Measurements from ENCODE around the gene NLRC3.
A peak's percentile ranks its signal among the peaks of the same experiment; 100 is the strongest.
"Not testable (repeated sequence)": the region's sequence is repeated elsewhere in the genome, so short reads cannot be mapped to it uniquely, and the experiment has no call there.

The NLRC3 gene

DNA sequence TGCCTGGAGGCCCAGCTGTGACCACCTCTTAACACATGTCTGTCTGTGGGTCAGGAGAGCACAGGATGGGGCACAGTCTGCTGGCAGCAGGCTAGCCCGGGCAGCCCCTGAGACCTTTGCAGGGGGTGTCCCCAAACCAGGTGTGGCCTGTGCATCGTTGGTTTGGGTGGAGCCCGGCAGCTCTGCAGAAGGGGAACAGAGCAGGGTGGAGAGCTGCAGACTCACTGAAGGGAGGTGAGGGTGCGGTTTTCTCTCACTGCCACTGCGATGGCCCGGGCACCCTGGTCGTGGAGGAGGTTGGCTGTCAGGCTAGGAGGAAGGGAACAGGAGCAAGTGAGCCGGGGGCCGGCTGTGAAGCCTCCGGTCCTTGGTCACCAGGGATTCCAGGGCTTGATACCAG, 28.8 kb downstream of the NLRC3 start:
- DNase-seq (ENCODE audit: low spot score), result no peak

DNA sequence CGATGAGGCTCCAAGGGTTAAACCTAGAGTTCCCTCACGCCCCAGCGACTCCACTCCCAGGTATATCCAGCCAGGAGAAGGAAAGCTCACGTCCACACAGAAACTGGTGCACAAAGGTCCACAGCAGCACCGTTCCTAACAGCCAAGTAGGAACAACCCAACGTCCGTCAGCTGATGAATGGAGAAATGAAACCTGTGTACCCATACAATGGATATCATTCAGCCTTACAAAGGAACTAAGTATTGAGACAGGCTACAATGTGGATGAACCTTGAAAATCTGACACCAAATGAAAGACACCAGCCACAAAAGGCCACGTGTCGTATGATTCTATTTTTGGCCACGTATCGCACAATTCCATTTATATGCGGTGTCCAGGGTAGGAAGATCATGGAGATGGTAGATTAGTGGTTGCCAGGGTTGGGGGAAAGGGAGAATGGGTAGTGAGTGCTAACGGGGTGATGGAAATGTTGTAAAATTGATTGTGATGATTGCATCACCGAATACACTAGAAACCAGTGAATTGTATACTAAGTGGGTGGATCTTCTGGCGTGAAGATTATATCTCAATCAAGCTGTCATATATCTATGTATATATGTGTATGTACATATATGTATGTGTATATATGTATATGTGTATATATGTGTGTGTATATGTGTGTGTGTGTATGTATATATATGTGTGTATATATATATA, 30.1 kb downstream of the NLRC3 start:
- no peak for DNase-seq (ENCODE audit: low spot score)

DNA sequence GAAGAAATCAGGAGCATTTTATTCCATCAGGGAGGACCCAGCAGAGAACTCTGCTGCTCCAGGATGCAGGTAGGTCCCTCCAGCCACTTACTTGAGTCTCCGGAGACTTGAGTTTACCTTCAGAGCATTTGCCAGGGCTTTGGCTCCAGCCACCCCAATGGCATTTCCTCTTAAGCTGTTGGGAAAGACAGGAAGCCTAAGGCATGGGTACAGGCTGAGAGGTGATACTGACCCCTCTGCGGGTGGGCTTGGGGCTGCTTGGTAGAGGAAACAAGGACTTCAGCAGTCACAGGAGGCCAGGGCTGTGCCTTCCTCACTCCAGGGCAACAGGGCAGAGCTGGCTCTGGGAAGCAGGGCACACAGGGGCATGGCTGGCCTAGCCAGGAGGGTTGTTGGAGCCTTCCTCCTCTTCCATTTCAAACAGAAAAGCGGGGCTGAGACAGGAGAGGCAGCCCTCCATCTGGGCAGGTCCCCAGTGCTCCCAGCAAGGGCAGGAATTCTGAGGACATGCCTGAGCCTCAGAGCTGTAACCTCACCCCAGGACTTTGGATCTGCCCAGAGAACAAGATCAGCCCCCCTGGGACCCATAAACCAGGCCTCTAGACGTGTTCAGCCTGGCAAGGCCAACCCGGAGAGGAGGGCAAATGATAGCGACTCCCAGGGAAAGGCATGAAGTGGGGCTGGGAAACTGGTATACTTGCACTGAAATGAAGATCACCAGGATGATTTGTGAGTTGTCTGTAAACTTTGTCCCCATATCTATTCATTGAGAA, 34.4 kb downstream of the NLRC3 start:
- DNase-seq (ENCODE audit: low spot score), result no peak

DNA sequence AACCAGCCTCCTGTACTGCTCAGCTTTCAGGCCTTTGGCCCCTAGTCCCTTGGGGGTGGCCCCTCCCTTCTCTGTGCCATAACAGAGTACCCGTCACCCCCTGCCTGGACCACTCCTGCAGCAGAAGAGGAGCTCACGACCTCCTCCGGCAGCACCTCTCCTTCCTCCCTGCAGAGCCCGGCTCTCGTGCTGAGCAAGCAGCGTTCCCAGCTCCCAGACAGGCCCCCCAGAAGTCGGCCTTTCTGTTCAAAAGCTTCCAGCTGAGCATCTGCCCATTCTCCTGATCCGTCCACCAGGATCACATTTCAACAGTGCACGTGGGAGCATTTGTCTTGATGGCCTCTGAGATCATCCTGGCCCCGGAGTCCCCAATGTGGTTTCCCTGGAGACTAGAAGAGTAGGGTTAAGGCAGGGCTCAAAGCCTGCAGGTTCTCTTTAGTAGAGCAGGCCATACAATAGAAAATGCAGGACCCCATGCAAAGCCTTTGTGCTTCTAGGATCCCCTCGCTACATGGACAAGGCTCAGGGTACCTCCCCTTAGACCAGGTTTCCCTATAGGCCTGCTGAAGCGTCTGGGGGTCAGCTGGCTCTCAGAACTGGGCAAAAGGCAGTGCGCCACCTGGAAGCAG, 35.6 kb downstream of the NLRC3 start:
- DNase-seq (ENCODE audit: low spot score), result no peak

DNA sequence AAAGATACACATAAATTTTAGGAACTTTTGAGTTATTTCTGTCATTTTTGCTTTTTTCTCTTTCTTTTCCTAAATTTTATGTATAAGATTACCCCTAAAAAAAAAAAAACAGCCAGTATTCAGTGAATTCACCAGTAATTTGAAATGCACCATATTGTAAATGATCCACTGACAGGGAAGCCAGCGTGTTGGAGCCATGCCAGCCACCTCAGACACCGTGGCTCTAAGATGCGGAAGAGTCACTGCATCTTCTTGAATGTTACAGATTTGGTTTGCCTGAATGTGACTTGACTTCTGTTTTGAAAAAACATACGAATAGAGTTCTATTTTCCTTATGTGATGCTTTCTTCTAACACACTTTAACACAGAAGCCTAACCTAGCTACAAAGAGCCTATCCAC, 39.0 kb downstream of the NLRC3 start:
- DNase-seq (ENCODE audit: low spot score), result no peak

DNA sequence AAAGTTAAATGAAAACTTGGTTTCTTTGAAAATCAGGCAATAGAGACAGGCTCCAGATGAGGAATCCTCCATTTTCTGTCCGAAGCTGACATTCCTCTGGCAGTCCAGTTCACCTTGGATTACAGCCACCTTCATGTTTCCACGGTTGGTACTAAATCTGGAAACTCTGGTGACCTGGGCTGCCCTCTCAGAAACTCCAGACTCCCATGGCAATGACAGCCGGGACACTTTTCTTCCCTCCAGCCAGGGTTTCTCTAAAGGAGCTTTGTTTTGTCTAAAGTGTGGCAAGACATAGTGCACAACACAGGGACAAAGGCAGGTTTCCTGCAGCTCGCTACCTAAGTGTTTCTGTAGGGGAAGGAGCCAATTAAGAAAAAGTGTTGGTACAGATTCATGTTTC, 40.4 kb downstream of the NLRC3 start:
- no peak for DNase-seq (ENCODE audit: low spot score)

DNA sequence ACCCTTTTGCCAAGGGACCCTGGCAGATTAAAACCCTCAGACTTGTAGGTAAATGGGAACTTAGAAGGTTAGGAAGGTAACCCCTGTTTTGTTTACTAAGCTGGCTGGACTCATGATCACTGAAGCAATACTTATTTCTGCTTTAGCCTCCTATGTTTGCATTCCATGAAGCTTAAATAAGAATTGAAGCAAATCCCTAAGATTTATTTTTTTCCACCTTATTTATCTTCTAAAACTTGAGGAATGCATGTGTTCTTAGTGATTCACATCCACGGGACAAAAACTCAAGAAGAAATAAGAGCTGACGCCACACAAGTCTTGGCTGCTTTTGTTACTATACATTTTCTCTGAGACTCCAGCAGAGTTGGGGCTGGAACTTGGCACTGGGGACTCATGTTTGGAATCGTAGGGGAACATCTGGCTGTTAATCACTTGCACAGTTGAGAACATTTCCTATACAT, 40.9 kb downstream of the NLRC3 start:
- DNase-seq (ENCODE audit: low spot score), result no peak

DNA sequence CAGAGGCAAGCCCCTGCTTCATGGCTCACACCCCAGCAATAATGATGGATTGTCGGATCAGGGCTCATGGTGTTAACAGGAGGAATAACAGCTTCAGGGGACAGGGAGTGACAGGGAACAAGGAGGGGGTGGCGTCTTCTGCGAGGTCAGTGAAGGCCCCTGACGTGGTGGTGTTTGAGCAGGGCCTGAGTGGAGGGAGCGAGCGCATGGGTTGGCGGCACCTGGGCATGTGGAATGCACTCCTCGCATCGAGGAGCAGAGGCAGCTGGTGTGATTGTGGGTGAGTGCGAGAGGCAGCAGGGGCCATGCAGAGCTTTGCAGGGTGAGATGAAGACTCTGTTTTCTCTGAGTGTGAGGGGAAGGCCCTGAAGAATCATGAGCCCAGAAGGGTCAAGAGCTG, 43.1 kb downstream of the NLRC3 start:
- no peak for DNase-seq (ENCODE audit: low spot score)

DNA sequence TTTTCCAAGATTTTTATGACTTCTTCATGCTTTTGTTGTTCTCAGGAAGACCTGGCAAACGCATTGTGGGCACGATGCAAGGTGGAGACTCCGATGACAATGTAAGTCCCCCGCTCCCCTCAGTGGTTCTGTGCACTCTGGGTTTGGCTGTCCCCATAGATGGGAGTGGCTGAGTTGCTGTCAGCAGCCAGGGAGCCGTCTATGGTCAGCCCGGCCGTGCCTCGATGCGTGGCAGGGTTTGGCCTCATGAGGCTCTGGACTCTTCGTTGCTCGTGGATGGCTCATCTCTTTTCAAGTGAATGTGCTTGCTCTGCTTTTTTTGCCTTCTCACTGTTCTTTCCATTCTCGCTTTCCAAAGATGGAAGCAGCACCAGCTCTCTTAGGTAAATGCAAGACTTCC, 44.5 kb downstream of the NLRC3 start:
- no peak for DNase-seq (ENCODE audit: low spot score)

DNA sequence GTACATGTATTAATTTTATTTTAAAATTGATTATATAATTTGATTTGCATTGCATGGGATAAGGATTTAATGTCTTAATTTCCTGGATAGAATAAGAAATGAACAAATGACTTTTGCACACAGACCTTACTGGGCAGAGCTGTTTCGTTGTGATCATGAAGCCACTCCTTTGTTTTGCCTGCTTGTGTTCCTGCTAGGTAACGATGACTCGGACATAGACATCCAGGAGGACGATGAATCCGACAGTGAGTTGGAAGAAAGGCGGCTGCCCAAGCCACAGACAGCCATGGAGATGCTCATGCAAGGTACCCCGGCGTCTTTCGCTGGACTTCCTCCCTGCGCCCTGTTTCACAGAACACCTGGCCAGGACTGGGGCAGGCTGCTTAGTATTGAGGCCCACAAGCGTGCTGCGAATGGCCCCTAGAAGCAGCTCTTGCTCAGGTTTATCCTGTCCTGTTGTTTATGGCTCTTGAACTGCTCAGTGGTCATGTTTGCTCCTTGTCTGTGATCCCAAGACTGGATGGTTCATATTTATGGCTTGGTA, 46.8 kb downstream of the NLRC3 start:
- DNase-seq (ENCODE audit: low spot score), result no peak

DNA sequence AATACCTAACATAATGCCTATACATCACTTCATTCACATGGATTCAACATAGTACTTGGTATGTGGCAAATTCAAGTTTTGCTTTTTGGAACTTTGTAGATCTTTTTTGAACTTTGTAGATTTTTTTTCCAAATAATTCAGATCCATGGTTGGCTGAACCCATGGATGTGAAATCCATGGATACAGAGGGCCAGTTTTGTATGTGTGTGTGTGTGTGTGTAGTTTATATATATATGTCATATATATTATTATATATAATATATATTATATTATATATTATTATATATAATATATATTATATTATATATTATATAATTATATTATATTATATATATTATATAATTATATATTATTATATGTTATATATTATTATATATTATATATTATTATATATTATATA, 48.0 kb downstream of the NLRC3 start:
- no peak for DNase-seq (ENCODE audit: low spot score)

DNA sequence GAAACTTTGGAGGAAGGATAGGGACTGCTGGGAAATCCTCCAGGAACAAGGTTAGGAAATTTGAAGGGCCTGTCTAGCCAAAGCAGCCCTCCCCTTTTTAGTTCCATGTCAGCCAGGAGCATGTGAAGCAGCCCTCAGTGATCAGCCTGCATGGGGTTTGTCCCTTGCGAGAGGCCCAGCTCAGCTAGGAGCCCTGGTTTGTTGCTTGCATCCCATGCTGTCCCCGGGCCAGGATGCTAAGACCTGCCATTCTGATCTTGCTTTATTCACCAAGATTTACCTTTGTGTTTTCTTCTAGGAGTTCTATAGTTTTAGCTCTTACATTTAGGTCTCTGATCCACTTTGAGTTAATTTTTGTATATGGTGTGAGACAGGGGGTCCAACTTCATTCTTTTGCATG, 48.8 kb downstream of the NLRC3 start:
- no peak for DNase-seq (ENCODE audit: low spot score)

DNA sequence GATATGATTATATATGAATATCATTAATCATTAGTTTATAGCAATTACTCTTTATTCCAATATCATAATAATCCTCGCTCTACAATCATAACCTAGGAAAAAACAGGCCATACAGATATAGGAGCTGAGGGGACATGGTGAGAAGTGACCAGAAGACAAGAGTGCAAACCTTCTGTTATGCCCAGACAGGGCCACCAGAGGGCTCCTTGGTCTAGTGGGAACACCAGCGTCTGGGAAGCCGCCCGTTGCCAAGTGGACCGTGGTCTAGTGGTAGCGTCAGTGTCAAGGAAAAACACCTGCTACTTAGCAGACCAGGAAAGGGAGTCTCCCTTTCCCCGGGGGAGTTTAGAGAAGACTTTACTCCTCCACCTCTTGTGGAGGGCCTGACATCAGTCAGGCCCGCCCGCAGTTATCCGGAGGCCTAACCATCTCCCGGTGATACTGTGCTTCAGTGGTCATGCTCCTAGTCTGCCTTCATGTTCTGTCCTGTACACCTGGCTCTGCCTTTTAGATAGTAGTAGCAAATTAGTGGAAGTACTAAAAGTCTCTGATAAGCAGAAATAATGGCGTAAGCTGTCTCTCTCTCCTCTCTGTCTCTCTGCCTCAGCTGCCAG, 49.9 kb downstream of the NLRC3 start:
- not testable (repeated sequence) for DNase-seq (ENCODE audit: low spot score)

DNA sequence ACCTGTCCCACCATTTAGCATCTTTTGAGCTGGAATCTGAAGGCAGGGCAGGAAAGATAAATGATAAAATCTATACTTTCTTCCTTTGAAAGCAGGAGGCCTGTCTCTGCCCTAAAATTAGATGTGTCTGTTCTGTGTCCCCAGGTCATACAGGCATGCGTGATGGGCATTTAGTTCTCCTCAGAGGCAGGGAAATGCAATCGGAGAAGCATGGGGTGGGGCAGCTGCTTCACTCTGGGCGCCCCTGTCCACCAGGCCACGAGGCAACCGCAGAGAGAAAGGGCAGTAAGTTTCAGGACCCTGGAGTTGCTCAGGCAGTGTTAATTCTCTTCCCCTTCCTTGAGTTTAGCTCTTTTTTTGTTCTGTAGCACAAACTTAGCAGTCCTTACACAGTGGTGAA, 51.3 kb downstream of the NLRC3 start:
- no peak for DNase-seq (ENCODE audit: low spot score)

DNA sequence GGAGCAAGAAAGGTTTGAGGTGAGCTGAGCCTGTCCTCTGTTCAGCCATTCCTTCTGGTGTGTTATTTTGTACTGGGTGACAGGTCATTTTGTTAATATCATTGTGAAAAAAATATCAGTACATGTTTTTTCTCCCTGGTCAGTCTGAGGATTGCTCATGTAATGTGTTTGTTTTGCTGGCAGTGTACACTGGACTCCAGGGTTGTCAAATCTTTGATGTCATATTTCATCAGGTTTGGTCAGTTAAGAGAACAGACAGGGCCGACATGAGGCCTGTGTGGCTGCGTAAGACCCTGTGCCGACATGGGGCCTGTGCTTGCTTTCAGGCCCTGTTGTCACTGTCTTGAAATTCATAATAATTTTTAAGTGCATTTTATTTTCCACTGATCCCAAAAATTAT, 53.9 kb downstream of the NLRC3 start:
- no peak for DNase-seq (ENCODE audit: low spot score)

DNA sequence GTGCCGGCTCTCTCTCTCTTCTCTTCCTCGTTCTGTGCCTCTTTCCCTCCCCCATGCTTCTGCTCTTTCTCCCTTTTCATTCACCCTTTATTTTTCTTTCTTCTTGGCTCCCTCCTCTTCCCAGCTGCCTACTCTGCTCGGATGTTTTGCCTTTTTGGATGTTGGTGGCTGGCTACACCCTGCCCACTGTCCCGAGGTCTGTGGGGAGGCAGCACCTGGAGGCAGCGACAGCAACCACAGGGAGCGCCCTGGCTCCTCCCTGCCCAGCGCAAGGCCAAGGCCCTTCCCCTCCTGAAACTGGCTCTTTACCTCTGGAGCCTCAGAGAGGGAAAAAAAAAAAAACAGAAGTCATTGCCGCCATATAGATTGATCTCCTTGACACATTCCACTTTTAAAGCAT, 56.4 kb downstream of the NLRC3 start:
- peak; percentile 53 for DNase-seq (ENCODE audit: low spot score)

DNA sequence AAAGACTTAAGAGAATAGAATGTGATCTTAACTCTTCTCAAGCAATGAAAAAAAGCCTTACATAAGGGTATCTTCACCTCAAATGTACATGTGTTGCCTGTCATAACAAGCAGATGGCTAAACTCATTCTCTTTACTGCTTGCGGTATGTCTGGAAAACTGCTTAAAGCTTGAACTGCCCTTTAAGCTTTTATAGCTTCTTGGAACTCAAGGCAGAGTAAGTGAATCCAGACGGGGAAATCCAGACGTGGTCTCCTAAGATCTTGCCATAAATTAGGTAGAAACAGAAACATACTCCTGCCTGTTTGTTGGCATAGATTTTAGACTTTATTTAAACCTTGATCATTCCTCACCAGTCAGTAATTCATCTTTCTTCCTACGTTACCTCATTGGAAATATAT, 56.8 kb downstream of the NLRC3 start:
- no peak for DNase-seq (ENCODE audit: low spot score)

DNA sequence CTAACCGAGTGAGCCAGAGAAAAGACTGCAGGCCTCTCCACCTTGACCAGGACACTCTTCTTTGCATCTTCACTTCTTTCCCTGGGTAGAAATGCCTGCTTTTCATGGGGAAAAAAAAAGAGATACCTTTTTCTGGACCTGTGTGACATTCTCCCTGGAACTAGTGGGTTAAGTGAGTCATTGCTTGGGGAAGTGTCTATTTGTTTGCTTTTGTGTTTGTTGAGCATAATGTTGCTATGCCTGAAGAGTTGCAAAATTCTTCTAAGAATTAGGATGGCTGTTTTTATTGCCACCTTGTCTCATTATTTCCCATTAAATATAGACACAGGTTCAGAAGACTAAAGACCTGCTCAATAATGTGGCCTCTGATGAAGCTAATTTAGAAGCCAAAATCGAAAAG, 57.6 kb downstream of the NLRC3 start:
- DNase-seq (ENCODE audit: low spot score), result no peak

DNA sequence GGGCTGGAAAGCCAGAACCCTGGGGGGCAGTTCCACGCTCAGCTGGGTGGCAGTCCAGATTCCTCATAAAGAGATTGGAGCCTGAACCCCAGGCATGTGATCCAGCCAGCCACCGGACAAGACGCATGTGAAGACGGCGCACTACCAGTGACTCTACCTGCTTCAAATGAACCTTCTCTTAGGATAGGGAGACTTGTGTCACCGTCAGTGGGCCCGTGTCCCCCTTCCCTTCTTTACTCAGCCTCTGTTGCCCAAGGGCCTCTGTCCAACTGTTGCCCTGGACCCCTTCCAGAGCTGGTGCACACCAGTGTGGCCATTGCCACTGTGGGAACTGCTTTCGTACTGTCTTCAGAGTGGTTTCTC, 58.2 kb downstream of the NLRC3 start:
- DNase-seq (ENCODE audit: low spot score), result no peak

DNA sequence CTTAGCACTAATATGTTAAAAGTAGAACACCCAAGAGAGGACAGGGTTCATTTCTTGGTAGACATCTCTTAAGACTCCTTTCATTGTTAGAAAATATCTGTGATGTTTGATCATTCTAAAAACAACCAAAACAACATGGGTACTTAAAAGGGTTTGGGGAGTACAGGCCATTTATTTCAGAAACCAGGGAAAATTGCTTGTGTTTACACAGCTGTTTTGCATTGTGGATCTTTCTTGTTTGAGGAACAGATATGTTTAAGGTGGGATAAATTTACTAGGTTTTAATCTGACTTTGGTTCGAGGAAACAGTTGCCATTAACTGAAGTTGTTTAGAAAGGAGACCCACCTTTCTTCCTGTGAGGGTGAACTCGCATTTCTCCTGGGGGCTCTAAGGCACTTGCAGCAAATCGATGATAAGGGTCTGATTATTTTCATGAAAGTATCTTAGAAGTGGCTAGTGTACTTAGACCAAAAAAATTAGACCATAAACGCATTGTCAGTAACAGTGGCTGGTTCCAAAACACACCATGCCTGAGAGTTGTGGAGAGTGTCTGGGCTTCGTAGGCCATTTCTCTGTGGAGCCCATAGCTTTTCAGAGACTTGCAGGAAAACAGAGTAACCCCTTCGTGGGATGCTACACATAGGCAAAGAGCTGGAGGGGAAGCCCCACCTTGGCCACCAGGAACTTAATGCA, 58.8 kb downstream of the NLRC3 start:
- DNase-seq (ENCODE audit: low spot score), result no peak

DNA sequence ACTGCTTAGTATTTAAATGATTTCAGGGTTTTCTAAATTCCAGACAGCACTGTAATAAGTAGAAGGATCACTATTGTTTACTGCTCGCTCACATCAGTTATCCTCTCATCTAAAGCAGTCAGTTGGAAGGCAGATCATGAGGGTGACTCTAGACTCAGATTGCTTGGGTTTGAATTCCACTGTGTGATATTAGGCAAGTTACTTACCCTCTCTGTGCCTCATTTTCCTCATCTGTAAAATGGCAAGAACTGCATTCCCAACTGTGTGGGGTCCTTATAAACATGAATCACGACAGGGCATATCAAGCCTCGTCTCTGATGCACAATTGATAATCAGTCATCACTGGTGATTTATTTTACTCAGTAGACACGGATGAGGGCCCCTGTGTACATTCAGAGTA, 61.3 kb downstream of the NLRC3 start:
- DNase-seq (ENCODE audit: low spot score), result no peak

DNA sequence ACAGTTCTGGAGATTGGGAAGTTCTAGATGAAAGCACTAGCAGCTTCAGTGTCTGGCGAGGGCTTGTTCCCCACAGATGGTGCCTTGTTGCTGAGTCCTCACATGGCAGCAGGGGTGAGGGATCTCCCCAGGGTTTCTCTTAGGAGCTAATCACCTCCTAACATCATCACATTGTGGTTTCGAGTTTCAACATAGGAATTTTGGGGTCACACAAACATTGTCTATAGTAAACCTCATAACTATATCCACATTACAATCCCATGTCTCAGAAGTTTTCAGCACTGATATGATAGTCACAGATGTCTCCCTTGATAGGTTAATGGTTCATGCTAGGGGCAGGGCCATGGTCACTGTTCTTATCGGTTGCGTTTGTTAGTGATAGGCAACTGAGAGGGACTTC, 62.6 kb downstream of the NLRC3 start:
- no peak for DNase-seq (ENCODE audit: low spot score)
